B cell (primary cell): Measurements from ENCODE around the gene GUCA2B. TPM values are rescaled to one million over a fixed set of nuclear protein-coding genes. Genes with fewer than 3 reads are reported as not detected.

Experiments used
- ATAC-seq: fragments of 200-7000 bp; cut with Tn5 transposase; one replicate; pipeline ENCODE4 v1.10.0; 2021; ENCODE audit warnings: low read depth, mild to moderate bottlenecking, moderate number of reproducible peaks, moderate library complexity
- CTCF ChIA-PET: fragments of 350-600 bp; sonication (Branson Sonifier 250); formaldehyde crosslinking; loops from one replicate; lab custom pipeline; 2021; ENCODE audit warnings: antibody characterized with exemption, inconsistent platforms; lab: Charles Lee
- POLR2A ChIA-PET: fragments of 350-600 bp; sonication (Branson Sonifier 250); formaldehyde crosslinking; loops from one replicate; lab custom pipeline; 2021; ENCODE audit warnings: antibody characterized with exemption; lab: Charles Lee
- DNase-seq: peaks from one replicate; pipeline ENCODE4 v3.0.0; 2013
- H2AFZ ChIP-seq: 2 replicates; pipeline ENCODE4 v1.6.1; 2012; ENCODE audit warnings: mild to moderate bottlenecking, low read depth, low read length; ENCODE audit not compliant: insufficient read depth, poor library complexity, severe bottlenecking
- H3K27ac ChIP-seq, 2 donors: 1 replicate in 1 of 2; 2 replicates in 1 of 2; pipeline ENCODE4 v1.5.1; 2012 to 2013; ENCODE audit warnings: low read length in 2 of 2, mild to moderate bottlenecking in 2 of 2, moderate library complexity in 1 of 2
- H3K27me3 ChIP-seq, 4 experiments: fragments of 200-600 bp in 1 of 4; sonication (generic) in 1 of 4; replicated peaks in 1 of 4; 1 replicate in 2 of 4; 2 replicates in 2 of 4; pipeline versions ENCODE4 v1.6.1 to v1.7.0; 2013 to 2016; ENCODE audit warnings: low read length in 3 of 4, mild to moderate bottlenecking in 2 of 4, mixed read lengths in 1 of 4, moderate library complexity in 1 of 4; ENCODE audit not compliant: insufficient read depth in 4 of 4, control insufficient read depth in 3 of 4; ENCODE audit errors: control extremely low read depth in 1 of 4
- H3K36me3 ChIP-seq, 2 experiments: replicated peaks in 1 of 2; 1 replicate in 1 of 2; 2 replicates in 1 of 2; pipeline versions ENCODE4 v1.6.1 to v1.7.1; 2013; ENCODE audit warnings: low read length in 1 of 2; ENCODE audit not compliant: insufficient read depth in 2 of 2, control insufficient read depth in 1 of 2; ENCODE audit errors: control extremely low read depth in 1 of 2, extremely low read depth in 1 of 2
- H3K4me1 ChIP-seq, 2 donors: fragments of 200-600 bp in 1 of 2; sonication (generic) in 1 of 2; 1 replicate in 1 of 2; 2 replicates in 1 of 2; pipeline versions ENCODE4 v1.5.1 to v1.6.1; 2013 to 2017; ENCODE audit warnings: low read length in 2 of 2; ENCODE audit not compliant: control insufficient read depth in 2 of 2, insufficient read depth in 2 of 2
- H3K4me2 ChIP-seq: replicated peaks from 2 replicates; pipeline ENCODE3; 2012; ENCODE audit warnings: mild to moderate bottlenecking, low read depth, low read length; ENCODE audit not compliant: poor library complexity, severe bottlenecking
- H3K4me3 ChIP-seq, 5 experiments: fragments of 200-600 bp in 1 of 5; sonication (generic) in 1 of 5; 1 replicate in 3 of 5; 2 replicates in 2 of 5; pipeline versions ENCODE4 v1.5.1 to v1.7.0; 2011 to 2016; ENCODE audit warnings: low read length in 4 of 5, mild to moderate bottlenecking in 4 of 5, low read depth in 2 of 5, control low read depth in 1 of 5, moderate library complexity in 1 of 5; ENCODE audit not compliant: insufficient read depth in 1 of 5; ENCODE audit errors: control extremely low read depth in 1 of 5, extremely low read depth in 1 of 5
- H3K79me2 ChIP-seq: fragments of 200-600 bp; sonication (generic); one replicate; pipeline ENCODE4 v1.6.0; 2016; ENCODE audit warnings: low read length; ENCODE audit not compliant: control insufficient read depth, insufficient read depth
- H3K9ac ChIP-seq: fragments of 200-600 bp; sonication (generic); 2 replicates; pipeline ENCODE4 v1.6.1; 2017; ENCODE audit warnings: mild to moderate bottlenecking, low read length, moderate library complexity
- H3K9me3 ChIP-seq, 3 donors: one replicate each; pipeline versions ENCODE4 v1.6.1 to v1.7.1; 2013; ENCODE audit warnings: low read length in 2 of 3; ENCODE audit not compliant: control insufficient read depth in 2 of 3, insufficient read depth in 1 of 3; ENCODE audit errors: control extremely low read depth in 1 of 3
- H4K20me1 ChIP-seq: 2 replicates; pipeline ENCODE4 v1.6.0; 2012; ENCODE audit warnings: mild to moderate bottlenecking, low read length; ENCODE audit not compliant: insufficient read depth, control insufficient read depth, poor library complexity, severe bottlenecking
- H3K27ac Mint-ChIP-seq: one replicate; pipeline ENCODE4 v1.8.0; 2021; ENCODE audit warnings: mixed read lengths
- H3K27me3 Mint-ChIP-seq: one replicate; pipeline ENCODE4 v1.8.0; 2021; ENCODE audit warnings: mixed read lengths
- H3K4me1 Mint-ChIP-seq: one replicate; pipeline ENCODE4 v1.8.0; 2021; ENCODE audit warnings: mixed read lengths
- H3K4me3 Mint-ChIP-seq: one replicate; pipeline ENCODE4 v1.8.0; 2021; ENCODE audit warnings: mixed read lengths
- H3K9me3 Mint-ChIP-seq: one replicate; pipeline ENCODE4 v1.8.0; 2022; ENCODE audit warnings: mixed read lengths; ENCODE audit not compliant: insufficient read depth
- EZH2 ChIP-seq: IDR thresholded peaks from 2 replicates; pipeline ENCODE4 v1.6.1; 2012; ENCODE audit warnings: borderline replicate concordance, low read depth, mild to moderate bottlenecking, moderate library complexity, low read length; ENCODE audit not compliant: insufficient read depth, poor library complexity, severe bottlenecking
- WGBS: methylation state at CpG from one replicate; pipeline ENCODE4 v1.1.5; 2013; ENCODE audit warnings: missing lambda C conversion rate; ENCODE audit not compliant: insufficient coverage; 5-methylcytosine and 5-hydroxymethylcytosine counted together
- intact Hi-C: fragments of 100-400 bp; cut with micrococcal nuclease; formaldehyde crosslinking; loops from one replicate; pipeline ENCODE4 v1.10.0; 2022
- polyA plus RNA-seq: library from polyadenylated mRNA; depleted of rRNA; stranded (reverse); fragments of >200 nt; gene quantifications from 2 replicates; pipeline ENCODE4 v1.2.3, GENCODE V29; 2012
- total RNA-seq, 2 donors: library from RNA; stranded (reverse); fragments of 120-200 nt in 1 of 2; gene quantifications; 1 replicate in 1 of 2; 2 replicates in 1 of 2; pipeline versions ENCODE4 v1.2.3 to v1.2.4, GENCODE V29; 2013 to 2022
- TF ChIP-seq, protein P1 (sequence below): fragments of 200-600 bp; IDR thresholded peaks from one replicate; pipeline ENCODE4 v1.8.0; 2022; ENCODE audit warnings: antibody characterized with exemption, mild to moderate bottlenecking

Gene GUCA2B
- total and polyA plus RNA-seq, 2 donors (not counting 1 experiment from before 2014, with no cell fraction given): not detected

DNA sequence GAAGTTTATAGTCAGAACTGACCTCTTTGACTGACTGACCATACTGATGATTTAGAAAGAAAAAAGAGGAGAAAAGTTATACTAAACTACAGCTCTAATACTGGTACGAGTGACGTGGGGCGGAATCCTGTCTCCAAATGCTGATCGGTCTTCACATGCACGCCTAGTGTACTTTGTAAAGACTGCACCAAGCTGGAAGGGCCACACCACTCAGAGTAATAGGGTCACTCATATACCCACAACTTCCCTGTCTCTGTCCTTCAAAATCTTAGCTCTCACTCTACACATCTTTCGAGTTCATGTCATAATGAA, 30.7 kb downstream of the GUCA2B start:
- Histone ChIP-seq H3K4me3 (no peak overlapping the region), H4K20me1 (no peaks in the 10 kb centered on the region), H3K79me2 (no peaks in the 10 kb centered on the region), H3K4me1 (no peaks in the 10 kb centered on the region), H3K4me2 (no peak overlapping the region), H2AFZ (no peak overlapping the region), H3K9me3 (no peaks in the 10 kb centered on the region), H3K27me3 (no peaks in the 10 kb centered on the region), H3K27ac (no peak overlapping the region), H3K9ac (no peak overlapping the region), H3K36me3 (peaks cover 17 to 47% of the 10 kb centered on the region in 2 experiments)
- ATAC-seq (no peak), DNase-seq (no peak)
- no peaks in the 10 kb centered on the region for H3K4me1 Mint-ChIP-seq
- ChIA-PET POLR2A (no interaction called here), CTCF (interaction anchor here (1.2 kb wide), 1 partner anchor 10 kb away, joined by 4 read pairs; no protein-coding TSS in a partner anchor)
- H3K27me3 Mint-ChIP-seq: no peaks in the 10 kb centered on the region
- TF ChIP-seq EZH2: no peak
- TF ChIP-seq, protein P1, sequence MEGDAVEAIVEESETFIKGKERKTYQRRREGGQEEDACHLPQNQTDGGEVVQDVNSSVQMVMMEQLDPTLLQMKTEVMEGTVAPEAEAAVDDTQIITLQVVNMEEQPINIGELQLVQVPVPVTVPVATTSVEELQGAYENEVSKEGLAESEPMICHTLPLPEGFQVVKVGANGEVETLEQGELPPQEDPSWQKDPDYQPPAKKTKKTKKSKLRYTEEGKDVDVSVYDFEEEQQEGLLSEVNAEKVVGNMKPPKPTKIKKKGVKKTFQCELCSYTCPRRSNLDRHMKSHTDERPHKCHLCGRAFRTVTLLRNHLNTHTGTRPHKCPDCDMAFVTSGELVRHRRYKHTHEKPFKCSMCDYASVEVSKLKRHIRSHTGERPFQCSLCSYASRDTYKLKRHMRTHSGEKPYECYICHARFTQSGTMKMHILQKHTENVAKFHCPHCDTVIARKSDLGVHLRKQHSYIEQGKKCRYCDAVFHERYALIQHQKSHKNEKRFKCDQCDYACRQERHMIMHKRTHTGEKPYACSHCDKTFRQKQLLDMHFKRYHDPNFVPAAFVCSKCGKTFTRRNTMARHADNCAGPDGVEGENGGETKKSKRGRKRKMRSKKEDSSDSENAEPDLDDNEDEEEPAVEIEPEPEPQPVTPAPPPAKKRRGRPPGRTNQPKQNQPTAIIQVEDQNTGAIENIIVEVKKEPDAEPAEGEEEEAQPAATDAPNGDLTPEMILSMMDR: no peak
- H3K9me3 Mint-ChIP-seq: no peaks in the 10 kb centered on the region
- H3K27ac Mint-ChIP-seq: no peak overlapping the region
- H3K4me3 Mint-ChIP-seq: no peak overlapping the region
- 100% methylated on average over 5 of the region's 6 CpGs for WGBS
- intact Hi-C loops: no loop called here

DNA sequence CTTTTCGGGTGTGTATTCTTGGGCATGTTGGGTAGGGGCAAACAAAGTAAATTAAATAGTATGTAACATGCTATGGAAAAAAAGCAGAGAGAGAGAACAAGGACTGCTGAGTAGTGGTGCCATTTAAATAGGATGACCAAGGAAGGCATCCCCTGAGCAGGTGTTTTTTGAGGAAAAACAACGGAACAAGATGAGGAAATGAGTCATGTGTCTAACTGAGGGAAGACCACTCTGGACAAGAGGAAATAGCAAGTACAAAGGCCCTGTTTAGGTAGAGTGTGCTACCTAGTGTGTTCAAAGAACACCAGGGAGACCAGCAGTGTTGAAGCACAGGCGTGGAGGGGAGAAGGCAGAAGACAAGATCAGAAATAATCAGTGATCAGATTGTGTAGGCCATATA, 31.4 kb downstream of the GUCA2B start:
- no peak overlapping the region for H3K4me3 Mint-ChIP-seq
- no peaks in the 10 kb centered on the region for H3K9me3 Mint-ChIP-seq
- Histone ChIP-seq H3K36me3 (peaks cover 17 to 49% of the 10 kb centered on the region in 2 experiments), H3K4me3 (no peak overlapping the region), H3K27ac (no peak overlapping the region), H3K27me3 (no peaks in the 10 kb centered on the region), H3K4me1 (no peaks in the 10 kb centered on the region), H2AFZ (no peak overlapping the region), H3K9me3 (no peaks in the 10 kb centered on the region), H3K9ac (no peak overlapping the region), H4K20me1 (no peaks in the 10 kb centered on the region), H3K79me2 (no peaks in the 10 kb centered on the region), H3K4me2 (no peak overlapping the region)
- no peaks in the 10 kb centered on the region for H3K27me3 Mint-ChIP-seq
- 96% methylated on average over 3 of the region's 3 CpGs for WGBS
- intact Hi-C loops: no loop called here
- no peak overlapping the region for H3K27ac Mint-ChIP-seq
- ChIA-PET CTCF (interaction anchor here (1.2 to 4.7 kb wide), 2 partner anchors 11 to 12 kb away, joined by 4 to 27 read pairs; no protein-coding TSS in a partner anchor), POLR2A (no interaction called here)
- ATAC-seq (no peak), DNase-seq (no peak)
- no peak for TF ChIP-seq EZH2
- TF ChIP-seq, protein P1: no peak
- H3K4me1 Mint-ChIP-seq: no peaks in the 10 kb centered on the region
